RWPE2 (cell line): ENCODE data around the gene GAS6.
A peak's percentile ranks its signal among the peaks of the same experiment; 100 is the strongest.

Source experiments
- ATAC-seq: fragments of 200-7000 bp; cut with Tn5 transposase; 3 replicates; pipeline ENCODE4 v1.9.1; 2021; ENCODE audit warnings: low read depth
- DNase-seq: peaks from one replicate; pipeline ENCODE4 v3.0.0-alpha.2; 2020; ENCODE audit warnings: low spot score
- H3K27ac ChIP-seq: fragments of 450-650 bp; 2 replicates; pipeline ENCODE4 v1.5.1; 2017; ENCODE audit warnings: mild to moderate bottlenecking; ENCODE audit not compliant: poor library complexity, severe bottlenecking
- H3K27me3 ChIP-seq: fragments of 250-450 bp; sonication (Bioruptor Pico); 2 replicates; pipeline ENCODE4 v1.5.1; 2021; ENCODE audit warnings: mild to moderate bottlenecking, moderate library complexity; ENCODE audit not compliant: insufficient read depth, poor library complexity, severe bottlenecking
- H3K36me3 ChIP-seq: fragments of 250-450 bp; sonication (Bioruptor Pico); 2 replicates; pipeline ENCODE4 v1.5.1; 2020; ENCODE audit warnings: low read depth, mild to moderate bottlenecking, moderate library complexity
- H3K4me1 ChIP-seq: fragments of 250-450 bp; sonication (Bioruptor Pico); 2 replicates; pipeline ENCODE4 v1.5.1; 2021; ENCODE audit warnings: mild to moderate bottlenecking, moderate library complexity; ENCODE audit not compliant: insufficient read depth, poor library complexity, severe bottlenecking
- H3K4me3 ChIP-seq: fragments of 250-450 bp; sonication (Bioruptor Pico); 2 replicates; pipeline ENCODE4 v1.5.1; 2021; ENCODE audit warnings: mild to moderate bottlenecking, moderate library complexity; ENCODE audit not compliant: severe bottlenecking
- H3K9me3 ChIP-seq: fragments of 250-450 bp; sonication (Bioruptor Pico); 2 replicates; pipeline ENCODE4 v1.5.1; 2021; ENCODE audit warnings: mild to moderate bottlenecking, moderate library complexity; ENCODE audit not compliant: severe bottlenecking
- CTCF ChIP-seq: fragments of 450-650 bp; IDR thresholded peaks from one replicate; pipeline ENCODE4 v1.5.1; 2017; ENCODE audit warnings: mild to moderate bottlenecking, moderate library complexity; ENCODE audit not compliant: poor library complexity, severe bottlenecking

The GAS6 gene

GRCh38 chr13:113775451-113776145, 88.3 kb downstream of the GAS6 start:
- DNase-seq (no peak), ATAC-seq (no peak)
- no peaks in the 10 kb centered on the region for H3K9me3 ChIP-seq
- no peaks in the 10 kb centered on the region; the same call in 1 of the 2 replicates for H3K36me3 ChIP-seq
- no peak overlapping the region for H3K4me3 ChIP-seq
- peaks cover 17% of the 10 kb centered on the region for H3K4me1 ChIP-seq
- no peak overlapping the region for H3K27ac ChIP-seq
- H3K27me3 ChIP-seq: no peaks in the 10 kb centered on the region
- no peak for TF ChIP-seq CTCF

GRCh38 chr13:113774177-113775107, 89.4 kb downstream of the GAS6 start:
- no peak for TF ChIP-seq CTCF
- DNase-seq: no peak
- peak overlapping the region; percentile 39 for H3K27ac ChIP-seq

GRCh38 chr13:113771709-113772331, 92.1 kb downstream of the GAS6 start:
- Histone ChIP-seq H3K27me3 (no peaks in the 10 kb centered on the region), H3K4me1 (peaks cover 17% of the 10 kb centered on the region), H3K27ac (peak overlapping the region; percentile 67), H3K36me3 (no peaks in the 10 kb centered on the region; the same call in 1 of the 2 replicates), H3K9me3 (no peaks in the 10 kb centered on the region), H3K4me3 (no peak overlapping the region)
- no peak for TF ChIP-seq CTCF
- no peak for DNase-seq
- ATAC-seq: peak; percentile 43; the same call in 2 of the 3 replicates

More at GRCh38 chr13:113774177-113775107, 89.4 kb downstream of the GAS6 start:
- Histone ChIP-seq H3K9me3 (no peaks in the 10 kb centered on the region), H3K4me1 (peaks cover 17% of the 10 kb centered on the region), H3K27me3 (no peaks in the 10 kb centered on the region), H3K4me3 (no peak overlapping the region), H3K36me3 (no peaks in the 10 kb centered on the region; the same call in 1 of the 2 replicates)
- peak; percentile 76 for ATAC-seq

GRCh38 chr13:113770937-113771336, 92.9 kb downstream of the GAS6 start:
- H3K27me3 ChIP-seq: no peaks in the 10 kb centered on the region
- no peak for TF ChIP-seq CTCF
- peaks cover 17% of the 10 kb centered on the region for H3K4me1 ChIP-seq
- H3K27ac ChIP-seq: peak overlapping the region; percentile 67
- H3K9me3 ChIP-seq: no peaks in the 10 kb centered on the region
- DNase-seq (no peak), ATAC-seq (no peak)
- no peak overlapping the region for H3K4me3 ChIP-seq
- no peaks in the 10 kb centered on the region; the same call in 1 of the 2 replicates for H3K36me3 ChIP-seq
